GM19099 (cell line): ENCODE data around the gene CLASRP.

Experiments
- POLR2A ChIP-seq: IDR thresholded peaks from 3 replicates; pipeline ENCODE4 v1.6.1; 2011; ENCODE audit warnings: low read depth; ENCODE audit not compliant: insufficient read length; ENCODE audit errors: extremely low read depth

The CLASRP gene

GRCh38 chr19:45100201-45100600 is 61.4 kb downstream of the CLASRP start:
- no peak for TF ChIP-seq POLR2A

GRCh38 chr19:45100846-45101252 is 62.0 kb downstream of the CLASRP start:
- no peak for TF ChIP-seq POLR2A

- no peak for TF ChIP-seq POLR2A
These were observed 63.0 kb downstream of the CLASRP start for GRCh38 chr19:45101806-45102205.

- no peak for TF ChIP-seq POLR2A
These were observed 63.6 kb downstream of the CLASRP start for GRCh38 chr19:45102481-45102880.

GRCh38 chr19:45103156-45103507 is 64.3 kb downstream of the CLASRP start:
- TF ChIP-seq POLR2A = no peak

GRCh38 chr19:45103508-45104319 is 64.9 kb downstream of the CLASRP start:
- TF ChIP-seq POLR2A = no peak

GRCh38 chr19:45104658-45105349 is 66.0 kb downstream of the CLASRP start:
- no peak for TF ChIP-seq POLR2A

- TF ChIP-seq POLR2A = no peak
These were observed 68.8 kb downstream of the CLASRP start for GRCh38 chr19:45107621-45108150.

GRCh38 chr19:45110851-45111266 is 72.0 kb downstream of the CLASRP start:
- TF ChIP-seq POLR2A = no peak

GRCh38 chr19:45112111-45112827 is 73.4 kb downstream of the CLASRP start:
- no peak for TF ChIP-seq POLR2A

- no peak for TF ChIP-seq POLR2A
These were observed 74.8 kb downstream of the CLASRP start for GRCh38 chr19:45113628-45114027.

GRCh38 chr19:45114116-45114515 is 75.3 kb downstream of the CLASRP start:
- TF ChIP-seq POLR2A = no peak

GRCh38 chr19:45115809-45116615 is 77.2 kb downstream of the CLASRP start:
- no peak for TF ChIP-seq POLR2A

GRCh38 chr19:45117167-45117594 is 78.3 kb downstream of the CLASRP start:
- TF ChIP-seq POLR2A = no peak
